ENCODE results near the gene GPNMB.

Gene GPNMB

GRCh38 chr7:23230641-23231101, 15.9 kb upstream of the GPNMB start:
- no peak for DNase-seq (ENCODE audit: low read depth, low spot score)

- no peak for DNase-seq (ENCODE audit: low read depth, low spot score)
Measured at GRCh38 chr7:23232966-23233365, 13.6 kb upstream of the GPNMB start.

- DNase-seq (ENCODE audit: low read depth, low spot score), result no peak
Measured at GRCh38 chr7:23234569-23235296, 11.8 kb upstream of the GPNMB start.

- DNase-seq (ENCODE audit: low read depth, low spot score), result no peak
Measured at GRCh38 chr7:23235813-23236221, 10.8 kb upstream of the GPNMB start.

GRCh38 chr7:23237000-23237399, 9.6 kb upstream of the GPNMB start:
- no peak for DNase-seq (ENCODE audit: low read depth, low spot score)

- no peak for DNase-seq (ENCODE audit: low read depth, low spot score)
Measured at GRCh38 chr7:23238983-23239652, 7.5 kb upstream of the GPNMB start.

GRCh38 chr7:23239698-23240097, 6.9 kb upstream of the GPNMB start:
- DNase-seq (ENCODE audit: low read depth, low spot score), result no peak

GRCh38 chr7:23242321-23242720, 4.3 kb upstream of the GPNMB start:
- no peak for DNase-seq (ENCODE audit: low read depth, low spot score)

- DNase-seq (ENCODE audit: low read depth, low spot score), result no peak
Measured at GRCh38 chr7:23242935-23243334, 3.6 kb upstream of the GPNMB start.

GRCh38 chr7:23247046-23247602, 549 bp downstream of the GPNMB start:
- DNase-seq (ENCODE audit: low read depth, low spot score), result no peak

GRCh38 chr7:23247603-23248335, 1.2 kb downstream of the GPNMB start:
- DNase-seq (ENCODE audit: low read depth, low spot score), result no peak

- no peak for DNase-seq (ENCODE audit: low read depth, low spot score)
Measured at GRCh38 chr7:23249486-23249885, 2.9 kb downstream of the GPNMB start.

GRCh38 chr7:23254051-23254681, 7.6 kb downstream of the GPNMB start:
- DNase-seq (ENCODE audit: low read depth, low spot score), result no peak

GRCh38 chr7:23256731-23257130, 10.2 kb downstream of the GPNMB start:
- no peak for DNase-seq (ENCODE audit: low read depth, low spot score)

GRCh38 chr7:23260371-23260770, 13.8 kb downstream of the GPNMB start:
- DNase-seq (ENCODE audit: low read depth, low spot score), result no peak

GRCh38 chr7:23261843-23262452, 15.4 kb downstream of the GPNMB start:
- peak; percentile 18 for DNase-seq (ENCODE audit: low read depth, low spot score)

- no peak for DNase-seq (ENCODE audit: low read depth, low spot score)
Measured at GRCh38 chr7:23264916-23265458, 18.4 kb downstream of the GPNMB start.

GRCh38 chr7:23266918-23267317, 20.3 kb downstream of the GPNMB start:
- DNase-seq (ENCODE audit: low read depth, low spot score), result no peak

GRCh38 chr7:23267357-23267756, 20.8 kb downstream of the GPNMB start:
- no peak for DNase-seq (ENCODE audit: low read depth, low spot score)

- no peak for DNase-seq (ENCODE audit: low read depth, low spot score)
Measured at GRCh38 chr7:23268167-23268566, 21.6 kb downstream of the GPNMB start.

- DNase-seq (ENCODE audit: low read depth, low spot score), result no peak
Measured at GRCh38 chr7:23268746-23269145, 22.2 kb downstream of the GPNMB start.

All from activated CD4-positive, CD25-positive, alpha-beta regulatory T cell treated with anti-CD3 and anti-CD28 coated beads, Interleukin-2, amount 50 U/mL, for 16 hours (primary cell).